ENCODE results near the gene USP17L15. TPM values are rescaled to one million over a fixed set of nuclear protein-coding genes. Genes with fewer than 3 reads are reported as not detected.
"Not testable (repeated sequence)": the region's sequence is repeated elsewhere in the genome, so short reads cannot be mapped to it uniquely, and the experiment has no call there.

USP17L15 gene
- total RNA-seq, 2 experiments from 2014 or later: not detected

DNA sequence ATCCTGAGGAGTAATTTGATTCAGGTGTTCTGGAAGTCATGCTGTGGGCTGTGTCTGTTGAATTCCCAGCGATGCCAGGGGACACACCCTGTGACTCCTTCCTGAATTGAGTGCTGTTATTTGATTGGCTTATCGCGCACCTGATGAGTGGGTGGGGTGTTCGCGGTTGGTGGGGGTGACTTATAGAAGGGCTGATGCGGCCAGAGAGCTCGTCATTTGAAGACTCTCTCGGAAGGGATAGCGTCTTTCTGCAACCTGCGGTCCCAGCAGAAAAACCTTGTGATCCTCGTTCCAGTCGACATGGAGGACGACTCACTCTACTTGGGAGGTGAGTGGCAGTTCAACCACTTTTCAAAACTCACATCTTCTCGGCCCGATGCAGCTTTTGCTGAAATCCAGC is 33.1 kb downstream of the USP17L15 start, which contains the start of gene USP17L22:
USP17L22 (plus strand) TSS at position 301 of the 400 bp plus-strand sequence; CDS start at position 301, 0 bp downstream.
- POLR2A ChIA-PET; CTCF ChIA-PET; DNase-seq; H3K9me3 Mint-ChIP-seq; H3K27me3 Mint-ChIP-seq; H3K4me1 Mint-ChIP-seq; H3K27ac Mint-ChIP-seq; H3K36me3 Mint-ChIP-seq (ENCODE audit: low read depth); H3K4me3 Mint-ChIP-seq: not testable (repeated sequence)

DNA sequence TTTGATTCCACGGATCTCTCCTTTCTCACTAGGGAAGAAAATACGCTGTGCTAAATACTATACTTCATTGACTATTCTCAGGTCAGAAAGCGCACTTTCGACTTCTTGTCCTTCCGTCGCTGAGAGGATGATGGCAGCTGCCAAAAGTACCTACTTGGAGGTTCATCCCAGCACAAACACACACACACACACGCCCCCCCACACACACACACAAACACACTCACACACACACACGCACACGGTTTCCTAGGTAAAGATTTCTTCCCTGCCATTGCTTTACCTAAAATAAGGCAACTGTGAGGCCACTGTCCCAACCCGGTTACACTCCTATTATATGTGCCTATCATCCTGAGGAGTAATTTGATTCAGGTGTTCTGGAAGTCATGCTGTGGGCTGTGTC is 37.5 kb downstream of the USP17L15 start:
- H3K27ac Mint-ChIP-seq; H3K9me3 Mint-ChIP-seq; CTCF ChIA-PET; H3K36me3 Mint-ChIP-seq (ENCODE audit: low read depth); H3K4me3 Mint-ChIP-seq; H3K27me3 Mint-ChIP-seq; H3K4me1 Mint-ChIP-seq; POLR2A ChIA-PET: not testable (repeated sequence)
- peak; percentile 7 for DNase-seq

Other genes starting within 250 kb of the USP17L15 start
- not detected for gene FAM90A26, start 64.0 kb upstream of the USP17L15 start, total RNA-seq
- gene USP17L10, start 23.7 kb upstream of the USP17L15 start, total RNA-seq: not detected
- not detected for gene USP17L11, start 19.0 kb upstream of the USP17L15 start, total RNA-seq
- not detected for gene USP17L12, start 14.2 kb upstream of the USP17L15 start, total RNA-seq
- gene USP17L13, start 9.5 kb upstream of the USP17L15 start, total RNA-seq: not detected
- gene USP17L17, start 9.5 kb downstream of the USP17L15 start, total RNA-seq: not detected
- not detected for gene USP17L18, start 14.2 kb downstream of the USP17L15 start, total RNA-seq
- not detected for gene USP17L19, start 19.0 kb downstream of the USP17L15 start, total RNA-seq
- gene USP17L20, start 23.7 kb downstream of the USP17L15 start, total RNA-seq: not detected
- not detected for gene USP17L21, start 28.5 kb downstream of the USP17L15 start, total RNA-seq
- gene USP17L22, start 33.2 kb downstream of the USP17L15 start, total RNA-seq: not detected
- gene USP17L24, start 90.8 kb downstream of the USP17L15 start, total RNA-seq: not detected
- gene USP17L25, start 95.5 kb downstream of the USP17L15 start, total RNA-seq: not detected
- not detected for gene USP17L26, start 100.3 kb downstream of the USP17L15 start, total RNA-seq
- not detected for gene USP17L5, start 105.0 kb downstream of the USP17L15 start, total RNA-seq
- not detected for gene USP17L27, start 109.8 kb downstream of the USP17L15 start, total RNA-seq
- not detected for gene USP17L28, start 114.5 kb downstream of the USP17L15 start, total RNA-seq
- gene USP17L29, start 119.3 kb downstream of the USP17L15 start, total RNA-seq: not detected
- not detected for gene USP17L30, start 128.7 kb downstream of the USP17L15 start, total RNA-seq
- gene DEFB131A, start 210.0 kb downstream of the USP17L15 start, total RNA-seq: not detected